Neural cell (in vitro differentiated cells): ENCODE results near the gene SPTBN1.

ENCODE experiments used
- EZH2 ChIP-seq: fragments of 200-600, 300-800 bp; shearing (Covaris generic), sonication (generic); IDR thresholded peaks from 2 replicates; pipeline ENCODE4 v1.6.1; 2014; ENCODE audit warnings: antibody characterized with exemption, low read length, borderline replicate concordance, mild to moderate bottlenecking; ENCODE audit not compliant: insufficient read depth, poor library complexity, severe bottlenecking
- POLR2AphosphoS5 ChIP-seq: IDR thresholded peaks from 2 replicates; pipeline ENCODE4 v1.6.1; 2012
- TF ChIP-seq, protein P1 (sequence below): fragments of 450-650 bp; IDR thresholded peaks from 2 replicates; pipeline ENCODE4 v1.5.1; 2014; ENCODE audit warnings: antibody characterized with exemption, mild to moderate bottlenecking, moderate library complexity; ENCODE audit not compliant: poor library complexity, severe bottlenecking

DNA sequence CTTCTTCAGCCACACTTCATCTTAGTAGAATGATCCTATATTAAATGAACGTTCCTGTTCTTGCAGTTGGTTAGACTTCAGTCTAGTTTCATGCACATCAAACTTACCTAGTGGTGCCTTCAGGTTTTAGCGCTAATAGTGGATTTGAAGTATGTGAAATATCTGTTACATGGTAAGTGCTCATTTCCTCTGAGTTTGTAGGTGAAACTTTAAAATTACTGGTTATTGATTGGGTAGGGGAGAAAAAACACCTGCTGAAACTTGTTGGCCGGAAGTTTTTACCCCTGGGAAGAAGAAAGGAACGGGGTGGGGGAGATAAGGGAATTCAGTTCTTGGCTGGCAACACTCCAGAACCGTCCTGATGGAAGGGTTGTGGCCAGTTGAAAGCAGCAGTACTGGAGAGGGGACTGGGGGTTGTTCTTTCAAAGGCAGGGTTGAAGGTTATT is 112.8 kb downstream of the SPTBN1 start:
- TF ChIP-seq, protein P1, sequence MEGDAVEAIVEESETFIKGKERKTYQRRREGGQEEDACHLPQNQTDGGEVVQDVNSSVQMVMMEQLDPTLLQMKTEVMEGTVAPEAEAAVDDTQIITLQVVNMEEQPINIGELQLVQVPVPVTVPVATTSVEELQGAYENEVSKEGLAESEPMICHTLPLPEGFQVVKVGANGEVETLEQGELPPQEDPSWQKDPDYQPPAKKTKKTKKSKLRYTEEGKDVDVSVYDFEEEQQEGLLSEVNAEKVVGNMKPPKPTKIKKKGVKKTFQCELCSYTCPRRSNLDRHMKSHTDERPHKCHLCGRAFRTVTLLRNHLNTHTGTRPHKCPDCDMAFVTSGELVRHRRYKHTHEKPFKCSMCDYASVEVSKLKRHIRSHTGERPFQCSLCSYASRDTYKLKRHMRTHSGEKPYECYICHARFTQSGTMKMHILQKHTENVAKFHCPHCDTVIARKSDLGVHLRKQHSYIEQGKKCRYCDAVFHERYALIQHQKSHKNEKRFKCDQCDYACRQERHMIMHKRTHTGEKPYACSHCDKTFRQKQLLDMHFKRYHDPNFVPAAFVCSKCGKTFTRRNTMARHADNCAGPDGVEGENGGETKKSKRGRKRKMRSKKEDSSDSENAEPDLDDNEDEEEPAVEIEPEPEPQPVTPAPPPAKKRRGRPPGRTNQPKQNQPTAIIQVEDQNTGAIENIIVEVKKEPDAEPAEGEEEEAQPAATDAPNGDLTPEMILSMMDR: no peak
- TF ChIP-seq EZH2: no peak
- no peak for TF ChIP-seq POLR2AphosphoS5
